Gastrocnemius medialis (tissue), 4 donors: ENCODE measurements around the gene FOXP4. TPM values are rescaled to one million over a fixed set of nuclear protein-coding genes. Genes with fewer than 3 reads are reported as not detected.

Source experiments
- ATAC-seq, 2 donors: fragments of 150-250 bp; one replicate each; pipeline ENCODE4 v1.9.1; 2016
- DNase-seq, 2 donors: peaks; one replicate each; pipeline ENCODE4 v3.0.0-alpha.2; 2019
- H3K27ac ChIP-seq, 4 donors: fragments of 200-600 bp; sonication (generic); 1 replicate in 1 of 4; 2 replicates in 3 of 4; pipeline ENCODE4 v1.5.1; 2016 to 2018; ENCODE audit warnings: mild to moderate bottlenecking in 2 of 4, moderate library complexity in 1 of 4
- H3K27me3 ChIP-seq, 3 donors: fragments of 200-600 bp; sonication (generic) in 2 of 3; 1 replicate in 1 of 3; 2 replicates in 2 of 3; pipeline versions ENCODE4 v1.5.1 to v1.6.0; 2016 to 2019; ENCODE audit warnings: mild to moderate bottlenecking in 1 of 3, moderate library complexity in 1 of 3
- H3K36me3 ChIP-seq, 2 donors: fragments of 200-600 bp; sonication (generic) in 1 of 2; one replicate each; pipeline ENCODE4 v1.5.1; 2017 to 2018
- H3K4me1 ChIP-seq, 2 donors: fragments of 200-600 bp; sonication (generic) in 1 of 2; one replicate each; pipeline ENCODE4 v1.5.1; 2016 to 2017; ENCODE audit warnings: mild to moderate bottlenecking in 2 of 2
- H3K4me3 ChIP-seq, 4 donors: fragments of 200-600 bp; sonication (generic) in 3 of 4; 1 replicate in 1 of 4; 2 replicates in 3 of 4; pipeline ENCODE4 v1.5.1; 2016 to 2019; ENCODE audit warnings: mild to moderate bottlenecking in 2 of 4
- H3K9me3 ChIP-seq, 3 donors: fragments of 200-600 bp; sonication (generic) in 2 of 3; 1 replicate in 1 of 3; 2 replicates in 2 of 3; pipeline ENCODE4 v1.5.1; 2016 to 2019
- POLR2A ChIP-seq, 2 donors: fragments of 450-650 bp; IDR thresholded peaks; one replicate each; pipeline ENCODE4 v1.6.1; 2017; ENCODE audit warnings: antibody characterized with exemption in 2 of 2, mild to moderate bottlenecking in 2 of 2, moderate library complexity in 2 of 2
- in situ Hi-C, 4 donors: fragments of 200-750 bp; cut with MboI; loops; one replicate each; pipeline versions ENCODE4 v1.15.0 to v1.8.0; 2017; ENCODE audit warnings: low sequenced_read_pairs in 4 of 4
- intact Hi-C: fragments of 100-400 bp; cut with DNase I; formaldehyde crosslinking; loops from one replicate; pipeline ENCODE4 v1.15.1; 2023; ENCODE audit warnings: low total_unique reads
- total RNA-seq, 4 donors: library from RNA; depleted of rRNA; stranded (reverse); fragments of >200 nt; gene quantifications; one replicate each; pipeline versions ENCODE4 v1.1.0 to v1.2.3, GENCODE V29; 2016
- TF ChIP-seq, protein P1 (sequence below), 5 experiments: fragments of 450-650 bp in 3 of 5; fragments of 200-600 bp in 2 of 5; sonication (generic) in 2 of 5; IDR thresholded peaks in 4 of 5; conservative IDR thresholded peaks in 1 of 5; 1 replicate in 4 of 5; 2 replicates in 1 of 5; pipeline ENCODE4 v1.5.1; 2016 to 2019; ENCODE audit warnings: antibody characterized with exemption in 5 of 5, mild to moderate bottlenecking in 3 of 5, moderate library complexity in 3 of 5

The FOXP4 gene
- total RNA-seq, 4 donors from 2014 or later = 3.4 to 11.4 (median 6.5) TPM

GRCh38 chr6:41500561-41500960 is 45.6 kb upstream of the FOXP4 start:
- Histone ChIP-seq H3K9me3 (no peaks in the 10 kb centered on the region), H3K27me3 (peaks cover 4 to 12% (median 7%) of the 10 kb centered on the region in 3 donors), H3K4me1 (peaks cover 3 to 17% of the 10 kb centered on the region in 2 donors), H3K27ac (no peak overlapping the region), H3K36me3 (no peaks in the 10 kb centered on the region), H3K4me3 (no peak overlapping the region)
- DNase-seq = no peak
- in situ Hi-C loops (no loop called here), intact Hi-C loops (loop anchor here (10.0 kb wide), 1 partner anchor 76 kb away; no protein-coding TSS in a partner anchor)
- ATAC-seq = no peak
- TF ChIP-seq, protein P1, sequence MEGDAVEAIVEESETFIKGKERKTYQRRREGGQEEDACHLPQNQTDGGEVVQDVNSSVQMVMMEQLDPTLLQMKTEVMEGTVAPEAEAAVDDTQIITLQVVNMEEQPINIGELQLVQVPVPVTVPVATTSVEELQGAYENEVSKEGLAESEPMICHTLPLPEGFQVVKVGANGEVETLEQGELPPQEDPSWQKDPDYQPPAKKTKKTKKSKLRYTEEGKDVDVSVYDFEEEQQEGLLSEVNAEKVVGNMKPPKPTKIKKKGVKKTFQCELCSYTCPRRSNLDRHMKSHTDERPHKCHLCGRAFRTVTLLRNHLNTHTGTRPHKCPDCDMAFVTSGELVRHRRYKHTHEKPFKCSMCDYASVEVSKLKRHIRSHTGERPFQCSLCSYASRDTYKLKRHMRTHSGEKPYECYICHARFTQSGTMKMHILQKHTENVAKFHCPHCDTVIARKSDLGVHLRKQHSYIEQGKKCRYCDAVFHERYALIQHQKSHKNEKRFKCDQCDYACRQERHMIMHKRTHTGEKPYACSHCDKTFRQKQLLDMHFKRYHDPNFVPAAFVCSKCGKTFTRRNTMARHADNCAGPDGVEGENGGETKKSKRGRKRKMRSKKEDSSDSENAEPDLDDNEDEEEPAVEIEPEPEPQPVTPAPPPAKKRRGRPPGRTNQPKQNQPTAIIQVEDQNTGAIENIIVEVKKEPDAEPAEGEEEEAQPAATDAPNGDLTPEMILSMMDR (IDR thresholded peaks at IDR 0.05 in 4 of 5, conservative IDR thresholded peaks at IDR 0.05 in 1 of 5) = no peak
- no peak for TF ChIP-seq POLR2A (IDR thresholded peaks at IDR 0.05)

- Histone ChIP-seq H3K27me3 (peaks cover 8 to 31% (median 20%) of the 10 kb centered on the region in 3 donors), H3K27ac (no peak overlapping the region), H3K9me3 (no peaks in the 10 kb centered on the region), H3K4me3 (no peak overlapping the region), H3K4me1 (peaks cover 6 to 21% of the 10 kb centered on the region in 2 donors), H3K36me3 (no peaks in the 10 kb centered on the region)
- in situ Hi-C loops (no loop called here), intact Hi-C loops (loop anchor here (10.0 kb wide), 1 partner anchor 78 kb away; no protein-coding TSS in a partner anchor)
- no peak for ATAC-seq
- TF ChIP-seq POLR2A (IDR thresholded peaks at IDR 0.05) = no peak
- TF ChIP-seq, protein P1 (IDR thresholded peaks at IDR 0.05 in 4 of 5, conservative IDR thresholded peaks at IDR 0.05 in 1 of 5) = no peak
- no peak for DNase-seq
These were observed 43.6 kb upstream of the FOXP4 start for GRCh38 chr6:41502566-41502916.

GRCh38 chr6:41502917-41503671 is 43.1 kb upstream of the FOXP4 start:
- DNase-seq (no peak), ATAC-seq (no peak)
- Histone ChIP-seq H3K4me1 (peaks cover 6 to 21% of the 10 kb centered on the region in 2 donors), H3K4me3 (no peak overlapping the region), H3K9me3 (no peaks in the 10 kb centered on the region), H3K36me3 (no peaks in the 10 kb centered on the region), H3K27ac (no peak overlapping the region), H3K27me3 (peaks cover 14 to 32% (median 24%) of the 10 kb centered on the region in 3 donors)
- intact Hi-C loops (loop anchor here (10.0 kb wide), 1 partner anchor 78 kb away; no protein-coding TSS in a partner anchor), in situ Hi-C loops (no loop called here)
- TF ChIP-seq, protein P1 (IDR thresholded peaks at IDR 0.05 in 4 of 5, conservative IDR thresholded peaks at IDR 0.05 in 1 of 5) = no peak
- no peak for TF ChIP-seq POLR2A (IDR thresholded peaks at IDR 0.05)

DNA sequence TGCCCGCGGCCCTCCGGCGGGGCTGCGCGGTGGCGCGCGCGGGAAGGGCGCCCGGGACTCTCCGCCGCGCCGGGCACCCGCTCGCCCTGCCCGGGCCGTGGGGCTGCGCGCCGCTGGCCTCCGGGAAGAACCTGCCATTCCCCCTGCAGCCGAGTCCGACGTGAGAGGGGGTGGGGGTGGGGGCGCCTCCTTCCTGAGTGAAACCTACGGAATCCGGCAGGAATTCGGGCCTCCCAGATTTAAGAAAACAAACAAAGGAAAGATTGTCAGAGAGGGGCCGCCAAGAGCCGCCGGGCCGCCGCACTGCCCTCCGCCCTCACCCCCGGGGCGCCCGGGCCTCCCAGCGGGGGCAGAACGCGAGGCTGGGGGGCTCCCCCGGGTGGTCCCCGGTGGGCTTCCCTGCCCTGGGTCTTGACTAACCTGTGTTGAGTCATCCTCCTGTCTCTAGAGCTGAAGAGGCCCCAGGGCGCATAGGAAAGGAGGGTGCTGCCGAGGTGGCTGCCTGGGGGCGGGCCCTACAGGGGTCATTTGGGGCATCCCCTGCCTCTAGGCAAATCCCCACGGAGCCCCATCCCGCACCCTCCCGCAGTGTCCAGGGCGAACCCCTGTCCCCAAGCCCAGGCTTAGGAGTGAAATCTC is 42.2 kb upstream of the FOXP4 start:
- in situ Hi-C loops (no loop called here), intact Hi-C loops (loop anchor here (10.0 kb wide), 1 partner anchor 79 kb away; no protein-coding TSS in a partner anchor)
- H3K4me1 ChIP-seq = peaks cover 6 to 21% of the 10 kb centered on the region in 2 donors
- H3K27ac ChIP-seq = peak overlapping the region; percentile 44 to 66 (median 57)
- peaks cover 16 to 32% (median 29%) of the 10 kb centered on the region in 3 donors for H3K27me3 ChIP-seq
- no peaks in the 10 kb centered on the region for H3K9me3 ChIP-seq
- H3K4me3 ChIP-seq = peak overlapping the region; percentile 40 to 50 (median 47)
- H3K36me3 ChIP-seq = no peaks in the 10 kb centered on the region
- no peak for DNase-seq
- TF ChIP-seq, protein P1 (IDR thresholded peaks at IDR 0.05 in 4 of 5, conservative IDR thresholded peaks at IDR 0.05 in 1 of 5) = no peak
- TF ChIP-seq POLR2A (IDR thresholded peaks at IDR 0.05) = no peak
- no peak for ATAC-seq
